HL-60 (cell line): ENCODE results near the gene HYAL3.

ENCODE experiments used
- CTCF ChIP-seq: IDR thresholded peaks from one replicate; pipeline ENCODE4 v1.5.1; 2011; ENCODE audit warnings: low read length, control low read depth, inconsistent platforms; ENCODE audit not compliant: insufficient read depth
- TF ChIP-seq, protein P1 (sequence below): IDR thresholded peaks from 2 replicates; pipeline ENCODE4 v1.6.1; 2012; ENCODE audit warnings: low read depth; ENCODE audit not compliant: insufficient replicate concordance

DNA sequence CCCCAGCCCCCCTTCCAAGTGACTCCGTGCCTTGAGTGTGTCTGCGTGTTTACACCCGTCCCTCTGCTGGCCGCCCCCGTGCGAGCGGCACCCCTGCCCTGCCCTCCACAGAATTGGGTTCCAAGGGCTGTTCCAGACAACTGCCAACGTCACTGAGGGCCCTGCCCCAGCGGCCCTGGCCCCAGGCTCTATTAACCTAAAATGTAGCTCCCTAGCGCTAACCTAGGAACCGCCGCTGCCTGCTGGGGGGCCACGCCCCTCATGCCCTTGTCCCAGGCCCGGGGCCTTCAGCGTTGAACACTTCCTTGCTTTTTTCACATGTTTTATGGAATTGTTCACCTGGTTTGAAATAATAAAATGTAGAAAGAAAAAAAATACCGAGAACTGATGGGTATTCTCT lies 40.2 kb downstream of the HYAL3 start:
- no peak for TF ChIP-seq CTCF
- TF ChIP-seq, protein P1, sequence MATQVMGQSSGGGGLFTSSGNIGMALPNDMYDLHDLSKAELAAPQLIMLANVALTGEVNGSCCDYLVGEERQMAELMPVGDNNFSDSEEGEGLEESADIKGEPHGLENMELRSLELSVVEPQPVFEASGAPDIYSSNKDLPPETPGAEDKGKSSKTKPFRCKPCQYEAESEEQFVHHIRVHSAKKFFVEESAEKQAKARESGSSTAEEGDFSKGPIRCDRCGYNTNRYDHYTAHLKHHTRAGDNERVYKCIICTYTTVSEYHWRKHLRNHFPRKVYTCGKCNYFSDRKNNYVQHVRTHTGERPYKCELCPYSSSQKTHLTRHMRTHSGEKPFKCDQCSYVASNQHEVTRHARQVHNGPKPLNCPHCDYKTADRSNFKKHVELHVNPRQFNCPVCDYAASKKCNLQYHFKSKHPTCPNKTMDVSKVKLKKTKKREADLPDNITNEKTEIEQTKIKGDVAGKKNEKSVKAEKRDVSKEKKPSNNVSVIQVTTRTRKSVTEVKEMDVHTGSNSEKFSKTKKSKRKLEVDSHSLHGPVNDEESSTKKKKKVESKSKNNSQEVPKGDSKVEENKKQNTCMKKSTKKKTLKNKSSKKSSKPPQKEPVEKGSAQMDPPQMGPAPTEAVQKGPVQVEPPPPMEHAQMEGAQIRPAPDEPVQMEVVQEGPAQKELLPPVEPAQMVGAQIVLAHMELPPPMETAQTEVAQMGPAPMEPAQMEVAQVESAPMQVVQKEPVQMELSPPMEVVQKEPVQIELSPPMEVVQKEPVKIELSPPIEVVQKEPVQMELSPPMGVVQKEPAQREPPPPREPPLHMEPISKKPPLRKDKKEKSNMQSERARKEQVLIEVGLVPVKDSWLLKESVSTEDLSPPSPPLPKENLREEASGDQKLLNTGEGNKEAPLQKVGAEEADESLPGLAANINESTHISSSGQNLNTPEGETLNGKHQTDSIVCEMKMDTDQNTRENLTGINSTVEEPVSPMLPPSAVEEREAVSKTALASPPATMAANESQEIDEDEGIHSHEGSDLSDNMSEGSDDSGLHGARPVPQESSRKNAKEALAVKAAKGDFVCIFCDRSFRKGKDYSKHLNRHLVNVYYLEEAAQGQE: no peak
